ENCODE results near the gene GHITM. TPM values are rescaled to one million over a fixed set of nuclear protein-coding genes. Genes with fewer than 3 reads are reported as not detected.
A peak's percentile ranks its signal among the peaks of the same experiment; 100 is the strongest.
"Not testable (repeated sequence)": the region's sequence is repeated elsewhere in the genome, so short reads cannot be mapped to it uniquely, and the experiment has no call there.

Gene GHITM
- total and polyA plus RNA-seq, 2 donors from 2014 or later = 134 to 376 TPM

DNA sequence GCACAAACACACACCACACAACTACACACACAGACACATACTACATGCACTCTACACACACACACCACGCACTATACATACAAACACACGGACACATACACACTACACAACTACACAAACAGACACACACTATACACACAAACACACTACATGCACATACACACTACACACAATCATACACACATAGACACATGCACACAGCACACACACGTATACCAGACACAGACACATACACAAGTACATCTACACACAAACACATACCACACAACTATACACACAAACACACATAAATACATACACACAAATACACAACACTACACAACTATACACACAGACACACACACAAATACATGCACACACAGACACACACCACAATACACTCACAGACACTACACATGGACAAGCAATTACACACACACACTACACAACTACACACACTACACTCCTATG, 38.9 kb downstream of the GHITM start:
- TF ChIP-seq, protein P1, sequence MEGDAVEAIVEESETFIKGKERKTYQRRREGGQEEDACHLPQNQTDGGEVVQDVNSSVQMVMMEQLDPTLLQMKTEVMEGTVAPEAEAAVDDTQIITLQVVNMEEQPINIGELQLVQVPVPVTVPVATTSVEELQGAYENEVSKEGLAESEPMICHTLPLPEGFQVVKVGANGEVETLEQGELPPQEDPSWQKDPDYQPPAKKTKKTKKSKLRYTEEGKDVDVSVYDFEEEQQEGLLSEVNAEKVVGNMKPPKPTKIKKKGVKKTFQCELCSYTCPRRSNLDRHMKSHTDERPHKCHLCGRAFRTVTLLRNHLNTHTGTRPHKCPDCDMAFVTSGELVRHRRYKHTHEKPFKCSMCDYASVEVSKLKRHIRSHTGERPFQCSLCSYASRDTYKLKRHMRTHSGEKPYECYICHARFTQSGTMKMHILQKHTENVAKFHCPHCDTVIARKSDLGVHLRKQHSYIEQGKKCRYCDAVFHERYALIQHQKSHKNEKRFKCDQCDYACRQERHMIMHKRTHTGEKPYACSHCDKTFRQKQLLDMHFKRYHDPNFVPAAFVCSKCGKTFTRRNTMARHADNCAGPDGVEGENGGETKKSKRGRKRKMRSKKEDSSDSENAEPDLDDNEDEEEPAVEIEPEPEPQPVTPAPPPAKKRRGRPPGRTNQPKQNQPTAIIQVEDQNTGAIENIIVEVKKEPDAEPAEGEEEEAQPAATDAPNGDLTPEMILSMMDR (IDR thresholded peaks at IDR 0.05; ENCODE audit: borderline replicate concordance, extremely low read depth, insufficient read depth) = no peak
- Histone ChIP-seq H3K9me3 (ENCODE audit: control insufficient read depth in 2 of 3, insufficient read depth in 1 of 3, low read length in 3 of 3) (no peaks in the 10 kb centered on the region), H3K36me3 (ENCODE audit: control insufficient read depth in 2 of 3, insufficient read depth in 3 of 3, low read length in 3 of 3) (no peaks in the 10 kb centered on the region), H3K27ac (ENCODE audit: low read depth in 2 of 2, low read length in 2 of 2) (no peak overlapping the region), H3K4me3 (ENCODE audit: low read length in 3 of 3) (no peak overlapping the region), H3K9ac (ENCODE audit: low read length in 3 of 3) (no peak overlapping the region), H3K27me3 (ENCODE audit: control insufficient read depth, insufficient read depth, low read length) (no peaks in the 10 kb centered on the region), H3K4me1 (ENCODE audit: control insufficient read depth in 2 of 3, insufficient read depth in 2 of 3, low read depth in 1 of 3, low read length in 3 of 3) (peaks cover 0 to 7% (median 0%) of the 10 kb centered on the region in 3 donors)
- DNase-seq (no peak), FAIRE-seq (no peak)
- intact Hi-C loops (cut with DNase I) = no loop called here

DNA sequence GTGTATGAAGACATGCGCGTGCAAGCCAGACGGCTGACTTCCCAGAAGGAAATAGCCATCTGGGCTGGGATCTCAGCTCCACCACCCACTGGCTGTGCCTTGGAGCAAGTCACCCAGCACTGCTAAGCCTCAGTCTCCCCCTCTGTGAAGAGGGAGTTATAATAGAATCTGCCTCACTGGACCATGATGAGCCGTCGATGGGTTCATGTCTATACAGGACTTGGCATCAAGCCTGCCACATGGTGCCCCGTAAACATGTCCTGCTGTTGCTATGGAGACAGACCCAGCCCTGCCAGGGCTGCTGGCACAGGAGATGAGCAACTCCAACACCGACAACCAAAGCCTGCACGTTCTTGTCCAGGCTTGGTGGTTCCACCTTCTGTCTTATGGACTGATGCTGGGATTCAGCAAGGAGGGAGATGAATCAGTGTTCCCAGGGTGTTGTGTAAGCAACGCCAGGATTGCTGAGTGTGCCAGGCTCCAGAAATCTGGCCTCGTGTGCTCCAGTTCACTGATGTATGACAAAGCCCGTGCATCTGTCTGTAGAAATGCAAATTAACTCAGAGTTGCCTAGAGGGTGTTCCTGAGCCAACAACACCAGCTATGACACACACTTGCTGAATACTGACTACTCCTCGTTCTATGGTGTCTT, 39.9 kb downstream of the GHITM start:
- peaks cover 0 to 2% (median 0%) of the 10 kb centered on the region in 3 donors for H3K4me1 ChIP-seq (ENCODE audit: control insufficient read depth in 2 of 3, insufficient read depth in 2 of 3, low read depth in 1 of 3, low read length in 3 of 3)
- no peaks in the 10 kb centered on the region for H3K9me3 ChIP-seq (ENCODE audit: control insufficient read depth in 2 of 3, insufficient read depth in 1 of 3, low read length in 3 of 3)
- H3K9ac ChIP-seq (ENCODE audit: low read length in 3 of 3) = no peak overlapping the region
- TF ChIP-seq, protein P1 (IDR thresholded peaks at IDR 0.05; ENCODE audit: borderline replicate concordance, extremely low read depth, insufficient read depth) = no peak
- H3K27me3 ChIP-seq (ENCODE audit: control insufficient read depth, insufficient read depth, low read length) = no peaks in the 10 kb centered on the region
- intact Hi-C loops (cut with DNase I) = no loop called here
- peak overlapping the region in 1 of 2 donors; percentile 6 for H3K27ac ChIP-seq (ENCODE audit: low read depth in 2 of 2, low read length in 2 of 2)
- no peak for FAIRE-seq
- no peaks in the 10 kb centered on the region for H3K36me3 ChIP-seq (ENCODE audit: control insufficient read depth in 2 of 3, insufficient read depth in 3 of 3, low read length in 3 of 3)
- DNase-seq = peak in 3 of 5 donors; percentile 51 to 74 (median 71)
- H3K4me3 ChIP-seq (ENCODE audit: low read length in 3 of 3) = no peak overlapping the region

DNA sequence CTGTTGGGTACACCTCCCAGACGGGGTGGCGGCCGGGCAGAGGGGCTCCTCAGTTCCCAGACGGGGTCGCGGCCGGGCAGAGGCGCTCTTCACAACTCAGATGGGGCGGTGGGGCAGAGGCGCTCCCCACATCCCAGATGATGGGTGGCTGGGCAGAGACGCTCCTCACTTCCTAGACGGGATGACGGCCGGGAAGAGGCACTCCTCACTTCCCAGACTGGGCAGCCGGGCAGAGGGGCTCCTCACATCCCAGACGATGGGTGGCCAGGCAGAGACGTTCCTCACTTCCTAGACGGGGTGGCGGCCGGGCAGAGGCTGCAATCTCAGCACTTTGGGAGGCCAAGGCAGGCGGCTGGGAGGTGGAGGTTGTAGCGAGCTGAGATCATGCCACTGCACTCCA, 41.1 kb downstream of the GHITM start:
- intact Hi-C loops (cut with DNase I); H3K9ac ChIP-seq (ENCODE audit: low read length in 3 of 3); FAIRE-seq; H3K36me3 ChIP-seq (ENCODE audit: control insufficient read depth in 2 of 3, insufficient read depth in 3 of 3, low read length in 3 of 3); DNase-seq; H3K9me3 ChIP-seq (ENCODE audit: control insufficient read depth in 2 of 3, insufficient read depth in 1 of 3, low read length in 3 of 3); H3K27me3 ChIP-seq (ENCODE audit: control insufficient read depth, insufficient read depth, low read length); H3K4me3 ChIP-seq (ENCODE audit: low read length in 3 of 3); H3K4me1 ChIP-seq (ENCODE audit: control insufficient read depth in 2 of 3, insufficient read depth in 2 of 3, low read depth in 1 of 3, low read length in 3 of 3); H3K27ac ChIP-seq (ENCODE audit: low read depth in 2 of 2, low read length in 2 of 2): not testable (repeated sequence)

DNA sequence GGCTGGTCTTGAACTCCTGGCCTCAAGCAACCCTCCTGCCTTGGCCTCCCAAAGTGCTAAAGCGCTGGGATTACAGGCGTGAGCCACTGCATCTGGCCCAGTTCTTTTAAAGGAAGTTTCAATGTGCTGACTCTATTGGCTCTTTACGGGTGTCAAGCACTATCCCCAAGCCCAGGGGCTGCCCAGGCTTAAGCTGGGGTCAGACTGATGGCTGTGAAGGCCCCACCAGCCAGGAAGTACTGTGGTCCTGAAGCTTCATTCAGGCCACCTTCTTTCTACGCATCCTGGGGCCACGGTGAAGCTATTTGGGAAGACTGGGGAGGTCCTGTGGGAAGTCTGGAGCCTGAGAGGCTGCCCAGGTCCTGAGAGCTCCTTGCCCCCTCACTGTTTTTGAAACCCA, 42.3 kb downstream of the GHITM start:
- Histone ChIP-seq H3K27ac (ENCODE audit: low read depth in 2 of 2, low read length in 2 of 2) (no peak overlapping the region), H3K9me3 (ENCODE audit: control insufficient read depth in 2 of 3, insufficient read depth in 1 of 3, low read length in 3 of 3) (peaks cover 0 to under 1% (median 0%) of the 10 kb centered on the region in 3 donors), H3K36me3 (ENCODE audit: control insufficient read depth in 2 of 3, insufficient read depth in 3 of 3, low read length in 3 of 3) (no peaks in the 10 kb centered on the region), H3K9ac (ENCODE audit: low read length in 3 of 3) (no peak overlapping the region), H3K4me3 (ENCODE audit: low read length in 3 of 3) (no peak overlapping the region), H3K4me1 (ENCODE audit: control insufficient read depth in 2 of 3, insufficient read depth in 2 of 3, low read depth in 1 of 3, low read length in 3 of 3) (peaks cover 0 to 2% (median 0%) of the 10 kb centered on the region in 3 donors), H3K27me3 (ENCODE audit: control insufficient read depth, insufficient read depth, low read length) (no peaks in the 10 kb centered on the region)
- intact Hi-C loops (cut with DNase I) = no loop called here
- FAIRE-seq (no peak), DNase-seq (no peak)
- TF ChIP-seq, protein P1 (IDR thresholded peaks at IDR 0.05; ENCODE audit: borderline replicate concordance, extremely low read depth, insufficient read depth) = no peak

All from kidney (tissue), 14 donors.